SKM-1 (cell line): ENCODE data around the gene SMIM13.
A peak's percentile ranks its signal among the peaks of the same experiment; 100 is the strongest.

ENCODE experiments used
- DNase-seq: peaks from one replicate; lab custom pipeline; 2025; ENCODE audit not compliant: unreplicated experiment; lab: John Stamatoyannopoulos, UW

The SMIM13 gene

GRCh38 chr6:11093626-11094410, at the start of gene SMIM13:
Gene SMIM13, plus strand, starts transcription at chr6:11093834. Its CDS starts 480 bp downstream, at chr6:11094314.
- DNase-seq, result peak; percentile 94

- no peak for DNase-seq
Observed at GRCh38 chr6:11043961-11044711, 49.5 kb upstream of the SMIM13 start, which contains the start of gene ELOVL2. Gene ELOVL2, minus strand, starts transcription at chr6:11044305. Its CDS starts 75 bp downstream, at chr6:11044230.

GRCh38 chr6:11044712-11045167, 48.9 kb upstream of the SMIM13 start:
- no peak for DNase-seq

- DNase-seq, result no peak
Observed at GRCh38 chr6:11050731-11051130, 42.9 kb upstream of the SMIM13 start.

- DNase-seq, result no peak
Observed at GRCh38 chr6:11053307-11053706, 40.3 kb upstream of the SMIM13 start.

GRCh38 chr6:11054722-11055121, 38.9 kb upstream of the SMIM13 start:
- DNase-seq, result no peak

GRCh38 chr6:11055127-11055627, 38.5 kb upstream of the SMIM13 start:
- no peak for DNase-seq

- no peak for DNase-seq
Observed at GRCh38 chr6:11056871-11057270, 36.8 kb upstream of the SMIM13 start.

GRCh38 chr6:11058406-11058805, 35.2 kb upstream of the SMIM13 start:
- no peak for DNase-seq

GRCh38 chr6:11062083-11062482, 31.6 kb upstream of the SMIM13 start:
- no peak for DNase-seq

- DNase-seq, result no peak
Observed at GRCh38 chr6:11062715-11063114, 30.9 kb upstream of the SMIM13 start.

GRCh38 chr6:11064836-11065235, 28.8 kb upstream of the SMIM13 start:
- no peak for DNase-seq

GRCh38 chr6:11065436-11066202, 28.0 kb upstream of the SMIM13 start:
- no peak for DNase-seq

GRCh38 chr6:11066505-11067347, 26.9 kb upstream of the SMIM13 start:
- no peak for DNase-seq

- no peak for DNase-seq
Observed at GRCh38 chr6:11067348-11067747, 26.3 kb upstream of the SMIM13 start.

GRCh38 chr6:11069760-11070159, 23.9 kb upstream of the SMIM13 start:
- DNase-seq, result no peak

GRCh38 chr6:11072101-11072500, 21.5 kb upstream of the SMIM13 start:
- no peak for DNase-seq

- no peak for DNase-seq
Observed at GRCh38 chr6:11076540-11076939, 17.1 kb upstream of the SMIM13 start.

GRCh38 chr6:11078266-11078665, 15.4 kb upstream of the SMIM13 start:
- DNase-seq, result no peak

- no peak for DNase-seq
Observed at GRCh38 chr6:11080296-11080695, 13.3 kb upstream of the SMIM13 start.
